ENCODE measurements around the gene SORCS3. TPM values are rescaled to one million over a fixed set of nuclear protein-coding genes. Genes with fewer than 3 reads are reported as not detected.

Gene SORCS3
- total RNA-seq, 1 experiment from 2014 or later: not detected

GRCh38 chr10:104795411-104795810 lies 154.3 kb downstream of the SORCS3 start:
- Histone ChIP-seq H3K27me3 (ENCODE audit: low read length) (no peaks in the 10 kb centered on the region), H3K4me2 (ENCODE audit: low read length) (no peak overlapping the region), H3K79me2 (ENCODE audit: low read length) (no peaks in the 10 kb centered on the region), H4K20me1 (ENCODE audit: low read length) (no peaks in the 10 kb centered on the region), H2AFZ (ENCODE audit: low read length) (no peak overlapping the region), H3K9ac (ENCODE audit: low read length) (no peak overlapping the region), H3K27ac (ENCODE audit: low read length) (no peak overlapping the region), H3F3A (ENCODE audit: low read length, unreplicated experiment) (no peaks in the 10 kb centered on the region), H3K9me3 (ENCODE audit: low read length) (no peaks in the 10 kb centered on the region), H3K9me2 (replicated peaks; ENCODE audit: low read length) (no peaks in the 10 kb centered on the region), H3K4me1 (ENCODE audit: insufficient read depth, low read length) (no peaks in the 10 kb centered on the region), H3K36me3 (ENCODE audit: low read depth, low read length) (no peaks in the 10 kb centered on the region), H3K4me3 (ENCODE audit: low read length) (no peak overlapping the region)
- no peak for ATAC-seq
- ChIA-PET POLR2A (ENCODE audit: unreplicated experiment) (no interaction called here), CTCF (no interaction called here)
- DNase-seq: no peak
- no TSS peak for BruUV-seq (replicated peaks)
- TF ChIP-seq EZH2 (IDR thresholded peaks at IDR 0.05; ENCODE audit: low read length, unreplicated experiment) (no peak), EZH2phosphoT487 (IDR thresholded peaks at IDR 0.05; ENCODE audit: borderline replicate concordance, low read length) (no peak)
- TF ChIP-seq, protein P1, sequence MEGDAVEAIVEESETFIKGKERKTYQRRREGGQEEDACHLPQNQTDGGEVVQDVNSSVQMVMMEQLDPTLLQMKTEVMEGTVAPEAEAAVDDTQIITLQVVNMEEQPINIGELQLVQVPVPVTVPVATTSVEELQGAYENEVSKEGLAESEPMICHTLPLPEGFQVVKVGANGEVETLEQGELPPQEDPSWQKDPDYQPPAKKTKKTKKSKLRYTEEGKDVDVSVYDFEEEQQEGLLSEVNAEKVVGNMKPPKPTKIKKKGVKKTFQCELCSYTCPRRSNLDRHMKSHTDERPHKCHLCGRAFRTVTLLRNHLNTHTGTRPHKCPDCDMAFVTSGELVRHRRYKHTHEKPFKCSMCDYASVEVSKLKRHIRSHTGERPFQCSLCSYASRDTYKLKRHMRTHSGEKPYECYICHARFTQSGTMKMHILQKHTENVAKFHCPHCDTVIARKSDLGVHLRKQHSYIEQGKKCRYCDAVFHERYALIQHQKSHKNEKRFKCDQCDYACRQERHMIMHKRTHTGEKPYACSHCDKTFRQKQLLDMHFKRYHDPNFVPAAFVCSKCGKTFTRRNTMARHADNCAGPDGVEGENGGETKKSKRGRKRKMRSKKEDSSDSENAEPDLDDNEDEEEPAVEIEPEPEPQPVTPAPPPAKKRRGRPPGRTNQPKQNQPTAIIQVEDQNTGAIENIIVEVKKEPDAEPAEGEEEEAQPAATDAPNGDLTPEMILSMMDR (conservative IDR thresholded peaks at IDR 0.05; ENCODE audit: low read depth, low read length): no peak
- intact Hi-C loops (cut with micrococcal nuclease): no loop called here

DNA sequence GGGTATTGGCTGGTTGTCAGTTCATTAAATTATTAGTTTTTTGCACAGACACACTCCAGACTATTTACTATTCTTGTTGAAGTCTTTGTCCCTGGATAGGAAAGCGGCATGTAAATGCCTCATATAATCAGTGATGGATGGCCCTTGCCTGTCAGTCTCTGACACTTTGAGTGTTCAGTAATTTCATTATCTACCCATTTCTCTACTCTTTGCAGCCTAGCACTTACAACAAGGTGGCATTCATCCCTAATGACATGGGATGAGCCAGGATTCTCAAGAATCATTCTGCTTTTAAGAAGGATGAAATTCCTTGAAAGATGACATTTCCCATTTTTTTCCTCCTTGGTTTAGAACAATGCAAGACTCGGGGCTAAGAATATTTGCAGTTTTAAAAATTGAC lies 155.7 kb downstream of the SORCS3 start:
- no peaks in the 10 kb centered on the region for H4K20me1 ChIP-seq (ENCODE audit: low read length)
- no peaks in the 10 kb centered on the region for H3F3A ChIP-seq (ENCODE audit: low read length, unreplicated experiment)
- intact Hi-C loops (cut with micrococcal nuclease): no loop called here
- ATAC-seq (no peak), DNase-seq (no peak)
- no TSS peak for BruUV-seq (replicated peaks)
- no peak overlapping the region for H3K9ac ChIP-seq (ENCODE audit: low read length)
- TF ChIP-seq, protein P1 (conservative IDR thresholded peaks at IDR 0.05; ENCODE audit: low read depth, low read length): no peak
- H3K36me3 ChIP-seq (ENCODE audit: low read depth, low read length): no peaks in the 10 kb centered on the region
- H3K9me3 ChIP-seq (ENCODE audit: low read length): no peaks in the 10 kb centered on the region
- no peak overlapping the region for H3K4me2 ChIP-seq (ENCODE audit: low read length)
- no peak overlapping the region for H2AFZ ChIP-seq (ENCODE audit: low read length)
- H3K9me2 ChIP-seq (replicated peaks; ENCODE audit: low read length): no peaks in the 10 kb centered on the region
- no peaks in the 10 kb centered on the region for H3K4me1 ChIP-seq (ENCODE audit: insufficient read depth, low read length)
- ChIA-PET POLR2A (ENCODE audit: unreplicated experiment) (no interaction called here), CTCF (no interaction called here)
- H3K79me2 ChIP-seq (ENCODE audit: low read length): no peaks in the 10 kb centered on the region
- H3K4me3 ChIP-seq (ENCODE audit: low read length): no peak overlapping the region
- no peaks in the 10 kb centered on the region for H3K27me3 ChIP-seq (ENCODE audit: low read length)
- H3K27ac ChIP-seq (ENCODE audit: low read length): no peak overlapping the region

- POLR2A ChIA-PET (ENCODE audit: unreplicated experiment): no interaction called here
- TF ChIP-seq EZH2phosphoT487 (IDR thresholded peaks at IDR 0.05; ENCODE audit: borderline replicate concordance, low read length) (no peak), EZH2 (IDR thresholded peaks at IDR 0.05; ENCODE audit: low read length, unreplicated experiment) (no peak)
- TF ChIP-seq, protein P1 (conservative IDR thresholded peaks at IDR 0.05; ENCODE audit: low read depth, low read length): no peak
- no peak overlapping the region for H2AFZ ChIP-seq (ENCODE audit: low read length)
- H4K20me1 ChIP-seq (ENCODE audit: low read length): no peaks in the 10 kb centered on the region
- no peak overlapping the region for H3K27ac ChIP-seq (ENCODE audit: low read length)
- H3K9me3 ChIP-seq (ENCODE audit: low read length): no peaks in the 10 kb centered on the region
- H3K4me3 ChIP-seq (ENCODE audit: low read length): no peak overlapping the region
- no TSS peak for BruUV-seq (replicated peaks)
- DNase-seq: no peak
- no peaks in the 10 kb centered on the region for H3K36me3 ChIP-seq (ENCODE audit: low read depth, low read length)
- H3K9ac ChIP-seq (ENCODE audit: low read length): no peak overlapping the region
- no peaks in the 10 kb centered on the region for H3K27me3 ChIP-seq (ENCODE audit: low read length)
- no peak overlapping the region for H3K4me2 ChIP-seq (ENCODE audit: low read length)
- H3F3A ChIP-seq (ENCODE audit: low read length, unreplicated experiment): no peaks in the 10 kb centered on the region
- ATAC-seq: no peak
- H3K79me2 ChIP-seq (ENCODE audit: low read length): no peaks in the 10 kb centered on the region
- H3K4me1 ChIP-seq (ENCODE audit: insufficient read depth, low read length): no peaks in the 10 kb centered on the region
- CTCF ChIA-PET: no interaction called here
- intact Hi-C loops (cut with micrococcal nuclease): no loop called here
- H3K9me2 ChIP-seq (replicated peaks; ENCODE audit: low read length): no peaks in the 10 kb centered on the region
Measured at GRCh38 chr10:104802941-104803340, 161.9 kb downstream of the SORCS3 start.

Measured in PC-3 (cell line).